Left lung (tissue), 10 donors: ENCODE data around the gene ATXN10. TPM values are rescaled to one million over a fixed set of nuclear protein-coding genes. Genes with fewer than 3 reads are reported as not detected.
A peak's percentile ranks its signal among the peaks of the same experiment; 100 is the strongest.

Source experiments
- ATAC-seq: fragments of 200-7000 bp; cut with Tn5 transposase; one replicate; pipeline ENCODE4 v1.9.1; 2020; ENCODE audit warnings: moderate library complexity
- DNase-seq, 4 donors: peaks; one replicate each; pipeline ENCODE4 v3.0.0-alpha.2; 2013 to 2020
- H3K27ac ChIP-seq, 2 donors: fragments of 200-600 bp; sonication (generic) in 1 of 2; one replicate each; pipeline versions ENCODE4 v1.5.0 to v1.8.0; 2020 to 2021
- H3K27me3 ChIP-seq, 2 donors: fragments of 200-600 bp; sonication (generic) in 1 of 2; one replicate each; pipeline versions ENCODE4 v1.5.0 to v1.8.0; 2020 to 2021
- H3K36me3 ChIP-seq, 2 donors: fragments of 200-600 bp; sonication (generic) in 1 of 2; one replicate each; pipeline versions ENCODE4 v1.5.0 to v1.8.0; 2020 to 2021
- H3K4me1 ChIP-seq, 2 donors: fragments of 200-600 bp; one replicate each; pipeline ENCODE4 v1.8.0; 2021
- H3K4me3 ChIP-seq, 2 donors: fragments of 200-600 bp; sonication (generic) in 1 of 2; one replicate each; pipeline versions ENCODE4 v1.5.0 to v1.8.0; 2020 to 2021; ENCODE audit warnings: mild to moderate bottlenecking in 1 of 2
- H3K9me3 ChIP-seq, 2 donors: fragments of 200-600 bp; sonication (generic) in 1 of 2; one replicate each; pipeline versions ENCODE4 v1.5.0 to v1.8.0; 2020 to 2021
- CTCF ChIP-seq, 2 donors: fragments of 200-600 bp; sonication (generic) in 1 of 2; IDR thresholded peaks; one replicate each; pipeline versions ENCODE4 v1.5.0 to v1.8.0; 2021; ENCODE audit warnings: antibody characterized with exemption in 2 of 2
- intact Hi-C, 2 donors: fragments of 100-400 bp; cut with DNase I; formaldehyde crosslinking; loops; one replicate each; pipeline versions ENCODE4 v1.11.2 to v1.14.2; 2022
- polyA plus RNA-seq, 6 donors: library from polyadenylated mRNA; unstranded; fragments of 120-200 nt; gene quantifications; one replicate each; pipeline ENCODE4 v1.2.1, GENCODE V29; 2013; ENCODE audit not compliant: insufficient read length in 6 of 6
- total RNA-seq, 2 donors: library from RNA; stranded (reverse); fragmentation: NEBNext Ultra II Directional; extraction: Animal tissue kit (Norgen Biotek cat#: 25700); gene quantifications; one replicate each; pipeline ENCODE4 v1.2.1, GENCODE V29; 2021
- donor health status: DM: no; HTN: yes; CAD: no.
- donor health status: DM: no; HTN: no; CAD: no.

The ATXN10 gene
- total and polyA plus RNA-seq, 8 donors = 117 to 281 (median 237) TPM

- Histone ChIP-seq H3K4me3 (no peak overlapping the region), H3K36me3 (peaks cover 0 to 27% of the 10 kb centered on the region in 2 donors), H3K27ac (no peak overlapping the region), H3K4me1 (peaks cover 0 to 3% of the 10 kb centered on the region in 2 donors), H3K9me3 (no peaks in the 10 kb centered on the region), H3K27me3 (no peaks in the 10 kb centered on the region)
- TF ChIP-seq CTCF (IDR thresholded peaks at IDR 0.05) = no peak
- peak; percentile 45 for ATAC-seq
- DNase-seq = no peak
- intact Hi-C loops = no loop called here
Observed at GRCh38 chr22:45804986-45805325, 133.3 kb downstream of the ATXN10 start.

GRCh38 chr22:45805413-45805812 is 133.8 kb downstream of the ATXN10 start:
- intact Hi-C loops = no loop called here
- Histone ChIP-seq H3K4me1 (peaks cover 0 to 3% of the 10 kb centered on the region in 2 donors), H3K4me3 (no peak overlapping the region), H3K36me3 (peaks cover 0 to 27% of the 10 kb centered on the region in 2 donors), H3K27ac (no peak overlapping the region), H3K9me3 (no peaks in the 10 kb centered on the region), H3K27me3 (no peaks in the 10 kb centered on the region)
- ATAC-seq (no peak), DNase-seq (no peak)
- TF ChIP-seq CTCF (IDR thresholded peaks at IDR 0.05) = no peak

- Histone ChIP-seq H3K27ac (no peak overlapping the region), H3K4me1 (peaks cover 0 to 3% of the 10 kb centered on the region in 2 donors), H3K27me3 (no peaks in the 10 kb centered on the region), H3K4me3 (no peak overlapping the region), H3K9me3 (no peaks in the 10 kb centered on the region), H3K36me3 (peaks cover 0 to 37% of the 10 kb centered on the region in 2 donors)
- DNase-seq = no peak
- no peak for TF ChIP-seq CTCF (IDR thresholded peaks at IDR 0.05)
- intact Hi-C loops = no loop called here
- ATAC-seq = no peak
Observed at GRCh38 chr22:45807156-45807915, 135.7 kb downstream of the ATXN10 start.

GRCh38 chr22:45812910-45813309 is 141.3 kb downstream of the ATXN10 start:
- DNase-seq (no peak), ATAC-seq (no peak)
- peaks cover 0 to 43% of the 10 kb centered on the region in 2 donors for H3K36me3 ChIP-seq
- H3K4me3 ChIP-seq = no peak overlapping the region
- no peak for TF ChIP-seq CTCF (IDR thresholded peaks at IDR 0.05)
- H3K27me3 ChIP-seq = no peaks in the 10 kb centered on the region
- no peaks in the 10 kb centered on the region for H3K4me1 ChIP-seq
- H3K27ac ChIP-seq = no peak overlapping the region
- intact Hi-C loops = no loop called here
- H3K9me3 ChIP-seq = no peaks in the 10 kb centered on the region

GRCh38 chr22:45814198-45814597 is 142.6 kb downstream of the ATXN10 start:
- Histone ChIP-seq H3K27ac (no peak overlapping the region), H3K4me1 (no peaks in the 10 kb centered on the region), H3K36me3 (peaks cover 0 to 33% of the 10 kb centered on the region in 2 donors), H3K4me3 (no peak overlapping the region), H3K9me3 (no peaks in the 10 kb centered on the region), H3K27me3 (no peaks in the 10 kb centered on the region)
- no peak for DNase-seq
- intact Hi-C loops = no loop called here
- no peak for TF ChIP-seq CTCF (IDR thresholded peaks at IDR 0.05)
- no peak for ATAC-seq
